HG03469 (cell line): ENCODE measurements around the gene KMT2C.
A peak's percentile ranks its signal among the peaks of the same experiment; 100 is the strongest.
"Not testable (repeated sequence)": the region's sequence is repeated elsewhere in the genome, so short reads cannot be mapped to it uniquely, and the experiment has no call there.

ENCODE experiments used
- ATAC-seq: cut with Tn5 transposase; IDR thresholded peaks from one replicate; pipeline ENCODE4 v1.9.1; 2021; ENCODE audit warnings: mild to moderate bottlenecking, moderate library complexity, moderate number of reproducible peaks; ENCODE audit not compliant: unreplicated experiment

Gene KMT2C

GRCh38 chr7:152365982-152366603, 69.7 kb downstream of the KMT2C start:
- no peak for ATAC-seq

- ATAC-seq: no peak
Observed at GRCh38 chr7:152363798-152364197, 72.0 kb downstream of the KMT2C start.

- ATAC-seq: no peak
Observed at GRCh38 chr7:152362128-152362926, 73.5 kb downstream of the KMT2C start.

- ATAC-seq: no peak
Observed at GRCh38 chr7:152355474-152356057, 80.2 kb downstream of the KMT2C start.

DNA sequence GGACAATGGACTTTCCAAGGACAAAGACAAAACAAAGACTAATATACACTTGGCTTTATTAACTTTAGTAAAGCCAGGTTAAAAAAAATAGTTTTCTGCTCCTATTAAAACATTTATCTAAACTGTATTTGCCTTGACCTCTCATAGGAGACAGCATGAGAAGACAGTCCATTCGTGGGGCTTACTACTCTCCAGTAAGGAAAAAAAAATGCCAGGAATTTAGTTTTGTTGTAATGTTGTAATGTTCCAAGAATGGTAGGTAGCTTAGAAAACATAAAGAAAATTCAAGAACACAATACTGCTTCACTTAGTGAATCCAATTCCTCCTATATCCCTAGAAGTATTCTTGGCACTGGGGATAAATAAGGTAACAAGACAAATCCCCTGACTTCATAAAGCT, 81.7 kb downstream of the KMT2C start:
- ATAC-seq: no peak

GRCh38 chr7:152353281-152353680, 82.5 kb downstream of the KMT2C start:
- not testable (repeated sequence) for ATAC-seq

- not testable (repeated sequence) for ATAC-seq
Observed at GRCh38 chr7:152351747-152352146, 84.1 kb downstream of the KMT2C start.

GRCh38 chr7:152351168-152351567, 84.6 kb downstream of the KMT2C start:
- ATAC-seq: no peak

- ATAC-seq: no peak
Observed at GRCh38 chr7:152347888-152348287, 87.9 kb downstream of the KMT2C start.

GRCh38 chr7:152344253-152344652, 91.5 kb downstream of the KMT2C start:
- ATAC-seq: no peak

- no peak for ATAC-seq
Observed at GRCh38 chr7:152342796-152343195, 93.0 kb downstream of the KMT2C start.

- no peak for ATAC-seq
Observed at GRCh38 chr7:152341914-152342236, 93.9 kb downstream of the KMT2C start.

DNA sequence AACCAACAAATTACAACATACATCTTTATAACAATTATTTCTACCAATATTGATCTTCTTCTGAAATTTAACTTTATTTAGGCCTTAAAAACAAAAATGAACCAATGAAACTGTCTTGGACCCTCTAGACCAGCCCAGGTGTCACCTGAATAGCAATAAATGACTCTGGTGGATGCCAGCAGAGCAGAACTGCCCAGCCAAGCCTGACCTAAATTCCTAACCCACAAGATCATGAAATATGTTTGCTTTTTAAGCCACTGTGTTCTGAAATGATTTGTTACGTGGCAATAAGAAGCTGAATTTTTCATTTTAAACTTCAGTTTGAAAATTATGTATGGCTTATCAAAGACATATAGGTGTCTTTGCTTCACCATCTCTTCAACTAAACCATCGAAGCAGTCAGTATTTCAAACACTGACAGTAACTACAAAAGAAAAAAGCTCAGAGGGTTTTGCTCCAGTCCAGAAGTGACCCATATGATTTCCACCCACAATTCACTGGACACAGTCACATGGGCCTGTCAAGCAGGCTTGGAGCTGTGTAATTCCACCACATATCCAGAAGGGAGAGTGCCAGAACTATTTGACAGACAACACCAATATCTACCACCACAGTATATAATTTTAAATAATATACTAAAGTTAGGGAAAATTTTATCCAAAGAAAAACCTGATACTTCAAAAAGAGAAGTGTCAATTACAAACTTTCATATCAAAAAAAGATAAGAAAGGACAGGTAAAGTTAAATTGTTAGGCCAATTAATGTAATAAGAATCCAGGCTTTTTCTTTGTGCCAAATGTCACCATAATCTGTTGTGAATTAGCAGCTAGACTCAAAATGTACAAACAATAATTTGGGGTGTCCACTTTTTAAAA, 94.5 kb downstream of the KMT2C start:
- ATAC-seq: peak; percentile 63

DNA sequence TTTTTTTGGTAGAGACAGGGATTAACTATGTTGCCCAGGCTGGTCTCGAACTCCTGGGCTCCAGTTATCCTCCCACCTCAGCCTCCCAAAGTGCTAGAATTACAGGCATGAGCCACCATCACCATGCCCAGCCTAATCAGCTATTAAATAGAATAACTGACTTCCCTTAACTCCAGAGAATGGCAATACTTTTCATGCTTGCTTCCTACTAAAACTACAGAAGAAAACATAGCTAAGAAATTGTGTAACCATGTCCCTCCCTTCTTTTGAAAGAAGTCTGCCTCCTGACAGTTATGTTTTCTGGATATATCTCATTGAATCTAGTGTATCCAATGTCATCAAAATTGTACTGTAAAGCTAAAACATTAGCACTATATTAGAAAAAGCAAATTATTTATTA, 95.6 kb downstream of the KMT2C start:
- no peak for ATAC-seq

DNA sequence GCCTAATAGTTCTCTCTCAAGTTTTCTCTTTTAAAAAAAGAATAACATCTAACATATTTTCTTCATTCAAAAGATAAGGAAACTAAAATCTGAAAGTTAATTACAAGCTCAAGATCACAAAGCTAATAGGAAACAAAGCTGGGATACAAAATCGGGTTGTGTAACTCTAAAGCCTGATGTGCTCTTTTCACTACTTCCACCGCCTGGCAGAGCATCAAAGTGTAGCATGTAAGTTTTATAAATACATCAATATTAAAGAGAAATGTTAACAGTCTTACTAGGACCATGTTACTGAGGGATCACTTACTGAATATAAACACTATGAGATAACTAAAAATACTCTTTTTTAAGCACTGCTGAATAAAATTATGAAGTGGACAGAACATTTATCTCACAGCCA, 97.2 kb downstream of the KMT2C start:
- ATAC-seq: no peak

DNA sequence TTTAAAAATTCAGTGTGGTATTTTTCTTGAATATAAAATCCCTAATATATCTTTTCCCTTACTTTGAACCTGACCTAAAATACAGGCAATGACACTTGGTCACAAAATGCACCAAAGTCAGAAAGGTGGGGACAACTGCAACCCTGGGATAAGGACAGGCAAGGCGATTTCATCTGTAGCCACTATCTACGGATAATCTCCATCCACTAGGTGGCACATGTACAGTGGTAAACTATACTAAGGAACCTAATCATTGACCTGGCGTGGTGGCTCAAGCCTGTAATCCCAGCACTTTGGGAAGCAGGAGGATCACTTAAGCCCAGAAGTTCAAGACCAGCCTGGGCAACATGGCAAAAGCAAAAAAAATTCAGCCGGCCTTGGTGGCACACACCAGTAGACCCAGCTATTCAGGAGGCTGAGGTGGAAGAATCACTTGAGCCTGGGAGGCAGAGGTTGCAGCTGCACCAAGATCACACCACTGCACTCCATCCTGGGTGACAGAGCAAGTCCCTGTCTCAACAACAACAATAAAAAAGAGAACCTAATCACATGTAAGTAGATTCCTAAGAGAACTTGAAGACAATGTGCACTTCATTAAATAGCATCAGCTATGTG, 98.9 kb downstream of the KMT2C start:
- peak; percentile 35 for ATAC-seq

- ATAC-seq: no peak
Observed at GRCh38 chr7:152335900-152336571, 99.8 kb downstream of the KMT2C start.

GRCh38 chr7:152333134-152333533, 102.7 kb downstream of the KMT2C start:
- ATAC-seq: no peak

GRCh38 chr7:152330827-152331226, 105.0 kb downstream of the KMT2C start:
- no peak for ATAC-seq

GRCh38 chr7:152329469-152329868, 106.3 kb downstream of the KMT2C start:
- no peak for ATAC-seq
